Caco-2 (cell line): Measurements from ENCODE around the gene LPAR2. TPM values are rescaled to one million over a fixed set of nuclear protein-coding genes. Genes with fewer than 3 reads are reported as not detected.
A peak's percentile ranks its signal among the peaks of the same experiment; 100 is the strongest.

Source experiments
- BruUV-seq: library from RNA; stranded (reverse); fragments of 400-500 nt; replicated peaks from 2 replicates; lab custom pipeline; 2021; lab: Mats Ljungman, UMichigan
- CTCF ChIA-PET: fragments of 300-600 bp; sonication (Branson Sonifier 250); formaldehyde crosslinking; loops from one replicate; lab custom pipeline; 2022; ENCODE audit warnings: antibody characterized with exemption; lab: Charles Lee
- POLR2A ChIA-PET: fragments of 300-600 bp; sonication (Branson Sonifier 250); formaldehyde crosslinking; loops from one replicate; lab custom pipeline; 2022; ENCODE audit warnings: antibody characterized with exemption; lab: Charles Lee
- DNase-seq, 2 experiments: peaks; one replicate each; pipeline versions ENCODE4 v3.0.0 to v3.0.0-alpha.2; 2020 to 2022
- H3K27me3 ChIP-seq: replicated peaks from 2 replicates; pipeline ENCODE4 v1.6.0; 2011; ENCODE audit warnings: low read length; ENCODE audit not compliant: control insufficient read depth, insufficient read depth
- H3K36me3 ChIP-seq: 2 replicates; pipeline ENCODE4 v1.5.1; 2011; ENCODE audit warnings: low read length; ENCODE audit not compliant: control insufficient read depth, insufficient read depth
- H3K4me1 ChIP-seq: fragments of 250-450 bp; sonication (Bioruptor Pico); 2 replicates; pipeline ENCODE4 v1.5.1; 2020; ENCODE audit warnings: mild to moderate bottlenecking
- H3K4me3 ChIP-seq: 2 replicates; pipeline ENCODE4 v1.5.1; 2011; ENCODE audit warnings: low read depth, mild to moderate bottlenecking, control low read depth, low read length
- H3K9me3 ChIP-seq: fragments of 250-450 bp; sonication (Bioruptor Pico); 2 replicates; pipeline ENCODE4 v1.5.1; 2020; ENCODE audit warnings: mild to moderate bottlenecking, moderate library complexity
- H3K27ac Mint-ChIP-seq: one replicate; pipeline ENCODE4 v1.8.0; 2022; ENCODE audit warnings: mixed read lengths; ENCODE audit not compliant: unreplicated experiment
- H3K27me3 Mint-ChIP-seq: one replicate; pipeline ENCODE4 v1.8.0; 2022; ENCODE audit warnings: mixed read lengths; ENCODE audit not compliant: insufficient read depth, unreplicated experiment
- H3K36me3 Mint-ChIP-seq: one replicate; pipeline ENCODE4 v1.8.0; 2022; ENCODE audit warnings: mild to moderate bottlenecking, mixed read lengths; ENCODE audit not compliant: insufficient read depth, unreplicated experiment
- H3K4me1 Mint-ChIP-seq: one replicate; pipeline ENCODE4 v1.8.0; 2022; ENCODE audit warnings: low read depth, mixed read lengths; ENCODE audit not compliant: unreplicated experiment
- H3K4me3 Mint-ChIP-seq: one replicate; pipeline ENCODE4 v1.8.0; 2022; ENCODE audit warnings: mild to moderate bottlenecking, moderate library complexity, mixed read lengths; ENCODE audit not compliant: unreplicated experiment
- H3K9me3 Mint-ChIP-seq: one replicate; pipeline ENCODE4 v1.8.0; 2022; ENCODE audit warnings: mixed read lengths; ENCODE audit not compliant: unreplicated experiment
- intact Hi-C: fragments of 100-400 bp; cut with micrococcal nuclease; formaldehyde crosslinking; loops from one replicate; pipeline ENCODE4 v1.10.0; 2022; ENCODE audit not compliant: unreplicated experiment
- total RNA-seq: library from RNA; stranded (reverse); gene quantifications from 2 replicates; pipeline ENCODE4 v1.2.3, GENCODE V29; 2022
- TF ChIP-seq, protein P1 (sequence below), 2 experiments: fragments of 200-600 bp in 1 of 2; IDR thresholded peaks; 1 replicate in 1 of 2; 2 replicates in 1 of 2; pipeline versions ENCODE4 v1.5.1 to v1.8.0; 2011 to 2022; ENCODE audit warnings: antibody characterized with exemption in 1 of 2, control low read depth in 1 of 2, inconsistent platforms in 1 of 2, low read depth in 1 of 2, low read length in 1 of 2, mild to moderate bottlenecking in 1 of 2, moderate library complexity in 1 of 2; ENCODE audit not compliant: insufficient read depth in 1 of 2, severe bottlenecking in 1 of 2, unreplicated experiment in 1 of 2

LPAR2 gene
- total RNA-seq, 1 experiment from 2014 or later, result 29.3 TPM

DNA sequence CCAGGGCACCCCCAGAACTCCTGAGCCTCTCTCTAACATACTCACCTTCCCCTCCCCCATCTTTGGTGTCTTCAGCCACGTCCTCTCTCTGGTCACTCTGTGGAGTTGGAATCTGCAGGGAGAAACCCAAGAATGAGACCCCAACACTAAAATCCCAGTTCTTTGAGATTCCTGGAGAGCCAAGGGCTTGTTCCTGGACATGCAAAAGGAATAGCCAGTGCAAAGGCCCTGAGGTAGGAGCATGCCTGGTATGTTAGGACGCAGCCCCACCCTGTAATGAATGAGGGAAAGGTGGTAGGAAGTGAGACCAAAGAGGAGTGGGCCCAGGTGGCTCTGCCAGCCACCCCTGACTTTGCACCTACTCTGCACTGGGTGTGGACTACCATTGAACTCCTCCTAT lies 2.4 kb upstream of the LPAR2 start:
- Mint-ChIP-seq H3K4me1 (peaks cover 19% of the 10 kb centered on the region), H3K4me3 (no peak overlapping the region), H3K9me3 (no peaks in the 10 kb centered on the region), H3K36me3 (peaks cover 48% of the 10 kb centered on the region), H3K27me3 (no peaks in the 10 kb centered on the region), H3K27ac (peak overlapping the region; percentile 63)
- POLR2A ChIA-PET, result no interaction called here
- TF ChIP-seq, protein P1, sequence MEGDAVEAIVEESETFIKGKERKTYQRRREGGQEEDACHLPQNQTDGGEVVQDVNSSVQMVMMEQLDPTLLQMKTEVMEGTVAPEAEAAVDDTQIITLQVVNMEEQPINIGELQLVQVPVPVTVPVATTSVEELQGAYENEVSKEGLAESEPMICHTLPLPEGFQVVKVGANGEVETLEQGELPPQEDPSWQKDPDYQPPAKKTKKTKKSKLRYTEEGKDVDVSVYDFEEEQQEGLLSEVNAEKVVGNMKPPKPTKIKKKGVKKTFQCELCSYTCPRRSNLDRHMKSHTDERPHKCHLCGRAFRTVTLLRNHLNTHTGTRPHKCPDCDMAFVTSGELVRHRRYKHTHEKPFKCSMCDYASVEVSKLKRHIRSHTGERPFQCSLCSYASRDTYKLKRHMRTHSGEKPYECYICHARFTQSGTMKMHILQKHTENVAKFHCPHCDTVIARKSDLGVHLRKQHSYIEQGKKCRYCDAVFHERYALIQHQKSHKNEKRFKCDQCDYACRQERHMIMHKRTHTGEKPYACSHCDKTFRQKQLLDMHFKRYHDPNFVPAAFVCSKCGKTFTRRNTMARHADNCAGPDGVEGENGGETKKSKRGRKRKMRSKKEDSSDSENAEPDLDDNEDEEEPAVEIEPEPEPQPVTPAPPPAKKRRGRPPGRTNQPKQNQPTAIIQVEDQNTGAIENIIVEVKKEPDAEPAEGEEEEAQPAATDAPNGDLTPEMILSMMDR (IDR thresholded peaks at IDR 0.05; ENCODE audit: insufficient read depth in 1 of 2, low read depth in 1 of 2, low read length in 1 of 2, severe bottlenecking in 1 of 2, unreplicated experiment in 1 of 2), result no peak
- DNase-seq, result no peak
- Histone ChIP-seq H3K36me3 (no peaks in the 10 kb centered on the region; the same call in 1 of the 2 replicates), H3K4me3 (no peak overlapping the region), H3K4me1 (no peaks in the 10 kb centered on the region), H3K9me3 (no peaks in the 10 kb centered on the region), H3K27me3 (no peaks in the 10 kb centered on the region)
- CTCF ChIA-PET, result no interaction called here
- intact Hi-C loops, result no loop called here
- no TSS peak for BruUV-seq

DNA sequence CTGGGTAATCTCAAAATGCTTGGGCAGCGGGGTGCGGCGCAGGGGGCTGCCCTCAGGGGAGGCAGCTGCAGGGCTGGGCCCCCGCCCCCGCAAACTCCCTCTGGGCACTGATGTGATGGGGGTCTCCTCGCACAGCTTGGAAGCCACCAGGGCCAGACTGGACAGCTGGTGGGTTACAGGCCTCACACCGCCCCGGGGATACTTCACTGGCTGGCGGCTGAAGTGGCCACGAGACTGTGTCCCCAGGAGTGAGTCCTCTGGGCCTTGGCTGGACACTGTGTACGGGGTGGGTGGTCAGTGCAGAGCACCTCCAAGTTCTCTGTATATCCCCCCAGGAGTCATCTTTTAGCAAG lies 2.0 kb upstream of the LPAR2 start:
- H3K4me1 Mint-ChIP-seq, result peaks cover 19% of the 10 kb centered on the region
- POLR2A ChIA-PET, result no interaction called here

DNA sequence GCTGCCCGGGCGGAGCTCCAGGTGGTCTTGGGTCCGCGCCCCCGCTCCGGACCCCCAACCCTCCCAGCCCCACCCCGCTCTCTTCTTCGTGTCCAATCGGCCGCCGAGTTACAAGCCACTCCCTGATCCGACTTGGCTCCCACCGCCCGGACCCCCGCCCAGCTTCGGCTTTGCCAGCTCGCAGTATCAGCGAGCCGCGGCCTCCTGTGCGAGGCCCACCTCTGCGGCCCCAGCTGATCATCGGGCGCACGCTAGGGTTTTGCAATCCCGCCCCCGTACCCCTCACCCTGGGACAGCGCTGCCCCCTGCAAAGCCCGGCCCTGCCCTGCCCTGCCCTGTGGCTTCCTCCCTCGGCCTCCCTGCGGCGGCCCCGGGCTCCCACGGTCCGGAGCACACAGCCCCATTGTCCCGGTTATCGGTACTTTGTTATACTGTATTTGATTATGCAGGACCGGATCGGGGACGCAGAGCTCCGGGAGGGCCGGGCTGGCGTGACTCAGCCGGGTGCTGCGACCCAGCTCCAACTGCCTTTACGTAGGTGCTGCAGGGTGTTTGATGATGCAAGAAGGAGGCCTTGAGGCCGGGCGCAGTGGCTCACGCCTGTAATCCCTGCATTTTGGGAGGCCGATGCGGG lies 598 bp upstream of the LPAR2 start:
- POLR2A ChIA-PET, result interaction anchor here (0.6 to 1.3 kb wide), 5 partner anchors 15 to 1831 kb away, joined by 3 to 7 read pairs (median 4); no protein-coding TSS in a partner anchor
- Histone ChIP-seq H3K4me1 (no peaks in the 10 kb centered on the region), H3K36me3 (no peaks in the 10 kb centered on the region; the same call in 1 of the 2 replicates), H3K9me3 (no peaks in the 10 kb centered on the region), H3K4me3 (peak overlapping the region; percentile 87), H3K27me3 (no peaks in the 10 kb centered on the region)
- intact Hi-C loops, result loop anchor here (1.0 to 5.0 kb wide), 2 partner anchors 15 to 96 kb away; partner anchors contain the start of gene GMIP
- Mint-ChIP-seq H3K4me3 (peak overlapping the region; percentile 91), H3K9me3 (no peaks in the 10 kb centered on the region), H3K27me3 (no peaks in the 10 kb centered on the region), H3K27ac (peak overlapping the region; percentile 93), H3K36me3 (peaks cover 44% of the 10 kb centered on the region), H3K4me1 (peaks cover 19% of the 10 kb centered on the region)
- CTCF ChIA-PET, result interaction anchor here (0.6 to 1.3 kb wide), 4 partner anchors 15 to 99 kb away, joined by 3 to 5 read pairs (median 4); partner anchors contain the start of gene GMIP
- TF ChIP-seq, protein P1 (IDR thresholded peaks at IDR 0.05; ENCODE audit: insufficient read depth in 1 of 2, low read depth in 1 of 2, low read length in 1 of 2, severe bottlenecking in 1 of 2, unreplicated experiment in 1 of 2), result no peak
- DNase-seq, result peak; percentile 75 to 78
- BruUV-seq, result TSS peak; percentile 73

More for the DNA sequence above, 2.0 kb upstream of the LPAR2 start:
- Mint-ChIP-seq H3K9me3 (no peaks in the 10 kb centered on the region), H3K36me3 (peaks cover 48% of the 10 kb centered on the region), H3K27me3 (no peaks in the 10 kb centered on the region), H3K27ac (peak overlapping the region; percentile 63), H3K4me3 (no peak overlapping the region)
- no peaks in the 10 kb centered on the region for H3K4me1 ChIP-seq
- CTCF ChIA-PET, result no interaction called here
- TF ChIP-seq, protein P1 (IDR thresholded peaks at IDR 0.05; ENCODE audit: insufficient read depth in 1 of 2, low read depth in 1 of 2, low read length in 1 of 2, severe bottlenecking in 1 of 2, unreplicated experiment in 1 of 2), result no peak
- no peak for DNase-seq
- intact Hi-C loops, result no loop called here
- H3K27me3 ChIP-seq, result no peaks in the 10 kb centered on the region
- H3K4me3 ChIP-seq, result no peak overlapping the region
- no TSS peak for BruUV-seq
- no peaks in the 10 kb centered on the region for H3K9me3 ChIP-seq
- no peaks in the 10 kb centered on the region; the same call in 1 of the 2 replicates for H3K36me3 ChIP-seq
